CD4-positive, alpha-beta T cell treated with Interleukin-4 for 1 hour (primary cell): ENCODE measurements around the gene PREP.
"Not testable (repeated sequence)": the region's sequence is repeated elsewhere in the genome, so short reads cannot be mapped to it uniquely, and the experiment has no call there.

Experiments
- DNase-seq, 2 donors: peaks; one replicate each; pipeline ENCODE4 v3.0.0-alpha.2; 2020 to 2022

The PREP gene

GRCh38 chr6:105402939-105403935 lies at the start of gene PREP:
Gene PREP (minus strand): TSS chr6:105403082. CDS start chr6:105402891, 191 bp downstream.
- DNase-seq: peak; percentile 80 to 81

- DNase-seq: no peak
Observed at GRCh38 chr6:105452376-105452775, 49.5 kb upstream of the PREP start.

- no peak for DNase-seq
Observed at GRCh38 chr6:105449756-105450390, 47.0 kb upstream of the PREP start.

GRCh38 chr6:105445481-105445880 lies 42.6 kb upstream of the PREP start:
- DNase-seq: no peak

GRCh38 chr6:105443941-105444340 lies 41.1 kb upstream of the PREP start:
- no peak for DNase-seq

GRCh38 chr6:105442369-105442768 lies 39.5 kb upstream of the PREP start:
- no peak for DNase-seq

- DNase-seq: no peak
Observed at GRCh38 chr6:105437236-105437635, 34.4 kb upstream of the PREP start.

GRCh38 chr6:105433723-105434122 lies 30.8 kb upstream of the PREP start:
- DNase-seq: no peak

- DNase-seq: no peak
Observed at GRCh38 chr6:105432797-105433196, 29.9 kb upstream of the PREP start.

GRCh38 chr6:105431226-105431625 lies 28.3 kb upstream of the PREP start:
- peak in 1 of 2 donors; percentile 62 for DNase-seq

GRCh38 chr6:105430685-105431084 lies 27.8 kb upstream of the PREP start:
- DNase-seq: no peak

GRCh38 chr6:105429676-105430075 lies 26.8 kb upstream of the PREP start:
- no peak for DNase-seq

- DNase-seq: no peak
Observed at GRCh38 chr6:105428342-105428957, 25.6 kb upstream of the PREP start.

GRCh38 chr6:105424175-105424783 lies 21.4 kb upstream of the PREP start:
- DNase-seq: peak; percentile 55 to 68

GRCh38 chr6:105416971-105417370 lies 14.1 kb upstream of the PREP start:
- DNase-seq: not testable (repeated sequence)

- DNase-seq: no peak
Observed at GRCh38 chr6:105409734-105410133, 6.9 kb upstream of the PREP start.

GRCh38 chr6:105402090-105402938 lies 568 bp downstream of the PREP start:
- peak; percentile 29 to 53 for DNase-seq

GRCh38 chr6:105401247-105402089 lies 1.4 kb downstream of the PREP start:
- no peak for DNase-seq

GRCh38 chr6:105400501-105400900 lies 2.4 kb downstream of the PREP start:
- DNase-seq: no peak

- DNase-seq: no peak
Observed at GRCh38 chr6:105398859-105399258, 4.0 kb downstream of the PREP start.

- DNase-seq: peak in 1 of 2 donors; percentile 20
Observed at GRCh38 chr6:105397987-105398386, 4.9 kb downstream of the PREP start.
